HG02642 (cell line): ENCODE measurements around the gene DUSP3.
A peak's percentile ranks its signal among the peaks of the same experiment; 100 is the strongest.

Experiments
- ATAC-seq: cut with Tn5 transposase; IDR thresholded peaks from one replicate; pipeline ENCODE4 v1.9.1; 2021; ENCODE audit warnings: mild to moderate bottlenecking; ENCODE audit not compliant: unreplicated experiment, poor library complexity

DUSP3 gene

DNA sequence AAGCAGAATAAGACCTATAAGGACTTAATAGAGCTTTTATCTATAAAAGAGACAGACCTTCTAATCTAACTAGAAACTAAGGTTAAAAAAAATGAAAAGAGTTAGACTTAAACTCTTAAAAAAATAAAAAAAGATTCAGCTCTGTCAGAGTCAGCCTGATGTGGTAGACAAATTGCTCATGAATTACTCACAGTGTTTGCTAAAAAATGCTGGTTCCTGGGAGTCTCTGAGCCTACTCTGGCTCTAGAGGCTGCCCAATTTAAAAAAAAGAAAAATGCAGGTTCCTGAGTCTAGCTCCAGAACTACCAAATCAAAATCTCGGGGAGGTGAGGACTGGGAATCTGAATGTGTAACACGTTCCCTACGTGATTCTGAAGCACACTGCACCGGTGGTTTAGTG is 38.2 kb downstream of the DUSP3 start:
- no peak for ATAC-seq

DNA sequence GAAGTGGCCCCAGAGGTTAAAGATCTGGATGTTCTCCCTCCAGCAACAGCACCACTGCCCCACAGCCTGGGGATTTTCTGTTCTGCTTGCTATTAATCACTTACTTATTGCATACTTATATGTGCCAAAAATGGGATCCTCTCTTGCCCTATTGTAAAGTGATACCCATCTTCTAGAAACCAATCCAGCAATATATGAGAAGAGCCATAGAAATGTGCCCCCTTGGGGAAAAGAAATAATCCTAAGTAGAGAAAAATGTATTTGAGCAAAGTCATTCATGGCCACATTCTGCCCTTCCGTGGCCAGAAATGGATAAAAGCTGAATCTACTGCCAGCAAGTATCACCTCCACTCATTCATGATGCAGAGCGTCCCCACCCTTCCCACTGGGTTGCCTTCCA is 41.1 kb downstream of the DUSP3 start:
- no peak for ATAC-seq

DNA sequence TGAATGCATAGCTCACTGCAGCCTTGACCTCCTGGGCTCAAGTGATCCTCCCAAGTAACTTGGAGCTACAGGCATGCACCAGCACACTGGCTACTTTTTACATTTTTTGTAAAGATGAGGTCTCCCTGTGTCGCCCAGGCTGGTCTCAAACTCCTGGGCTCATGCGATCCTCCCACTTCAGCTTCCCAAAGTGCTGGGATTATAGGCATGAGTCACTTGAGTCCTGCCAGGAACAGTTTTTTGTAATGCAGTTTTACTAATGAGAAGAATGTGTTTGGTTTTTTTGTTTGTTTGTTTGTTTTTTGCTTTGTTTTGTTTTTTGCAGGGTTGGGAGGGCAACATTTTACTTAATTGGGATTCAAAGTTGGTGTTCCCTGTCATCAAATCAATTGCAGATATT is 42.4 kb downstream of the DUSP3 start:
- no peak for ATAC-seq

DNA sequence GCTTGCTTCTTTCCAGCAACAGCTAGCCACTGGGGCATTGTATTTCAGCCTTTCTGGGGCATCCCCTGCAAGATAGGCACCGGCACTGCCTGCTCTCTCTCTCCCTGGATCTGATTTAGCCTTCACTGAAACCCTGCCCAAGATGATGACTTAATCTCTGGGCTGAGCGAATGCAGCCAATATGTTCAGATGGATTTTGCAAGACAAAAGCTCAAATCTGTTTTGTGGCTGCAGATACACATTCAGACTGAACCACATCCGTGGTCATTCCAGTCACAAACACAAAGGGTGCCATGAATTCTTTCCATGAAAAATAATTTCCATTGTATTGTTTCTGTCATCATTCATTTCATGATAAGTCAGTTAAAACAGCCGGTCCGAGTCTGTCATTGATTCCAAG is 44.4 kb downstream of the DUSP3 start:
- ATAC-seq: no peak

DNA sequence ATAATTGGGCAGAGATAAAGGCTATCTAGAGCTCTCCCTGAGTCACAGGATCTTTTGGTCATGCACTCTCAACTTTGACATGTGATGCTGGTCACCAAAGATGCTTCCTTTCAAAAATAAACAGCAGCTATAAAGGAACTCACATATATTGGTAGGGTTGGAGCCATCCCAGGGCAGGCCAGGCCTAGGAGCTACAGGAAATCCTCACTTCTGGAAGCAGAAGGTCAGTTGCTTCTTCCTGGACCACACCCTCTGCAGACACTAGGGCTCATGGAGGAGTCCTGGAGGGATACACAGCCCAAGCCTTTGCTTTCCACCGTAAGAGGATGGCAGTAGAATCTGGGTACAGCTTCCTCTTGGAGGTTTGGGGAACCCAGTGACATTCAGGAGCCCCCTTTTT is 44.8 kb downstream of the DUSP3 start:
- ATAC-seq: no peak

DNA sequence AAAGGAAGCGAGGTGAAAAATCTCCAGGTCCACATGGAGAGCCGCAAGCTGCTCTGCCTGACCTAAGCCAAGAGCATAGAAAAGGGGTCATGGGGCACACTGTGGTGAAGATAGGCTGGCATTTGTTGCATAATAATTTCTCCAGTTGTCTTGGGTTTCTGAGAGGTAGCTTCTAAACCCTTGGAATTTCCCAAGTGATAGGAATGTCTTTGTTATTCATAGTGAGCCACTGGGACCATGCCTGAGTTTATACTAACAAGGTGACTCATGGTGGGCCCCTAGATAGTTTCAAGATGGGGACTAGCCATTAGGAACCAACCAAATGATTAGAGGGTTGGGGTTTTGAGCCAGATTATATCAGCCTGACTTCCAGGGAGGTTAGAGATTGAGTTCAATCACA is 45.8 kb downstream of the DUSP3 start:
- ATAC-seq: no peak

DNA sequence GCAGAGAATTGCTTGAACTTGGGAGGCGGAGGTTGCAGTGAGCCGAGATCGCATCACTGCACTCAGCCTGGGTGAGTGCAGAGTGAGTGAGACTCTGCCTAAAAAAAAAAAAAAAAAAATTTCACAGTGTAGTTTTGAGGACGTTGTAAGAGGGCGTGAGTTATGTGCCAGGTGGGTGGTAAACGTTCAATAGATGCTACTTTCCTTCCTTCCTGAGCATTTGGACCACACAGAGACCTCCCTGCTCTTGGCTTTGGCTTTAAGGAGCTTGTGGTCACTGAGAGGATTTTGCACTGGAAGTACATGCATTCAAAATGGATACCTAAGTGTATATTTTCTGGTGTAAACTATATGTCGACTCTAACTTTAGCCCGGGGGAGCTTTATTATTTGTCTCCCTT is 50.7 kb downstream of the DUSP3 start:
- ATAC-seq: no peak

DNA sequence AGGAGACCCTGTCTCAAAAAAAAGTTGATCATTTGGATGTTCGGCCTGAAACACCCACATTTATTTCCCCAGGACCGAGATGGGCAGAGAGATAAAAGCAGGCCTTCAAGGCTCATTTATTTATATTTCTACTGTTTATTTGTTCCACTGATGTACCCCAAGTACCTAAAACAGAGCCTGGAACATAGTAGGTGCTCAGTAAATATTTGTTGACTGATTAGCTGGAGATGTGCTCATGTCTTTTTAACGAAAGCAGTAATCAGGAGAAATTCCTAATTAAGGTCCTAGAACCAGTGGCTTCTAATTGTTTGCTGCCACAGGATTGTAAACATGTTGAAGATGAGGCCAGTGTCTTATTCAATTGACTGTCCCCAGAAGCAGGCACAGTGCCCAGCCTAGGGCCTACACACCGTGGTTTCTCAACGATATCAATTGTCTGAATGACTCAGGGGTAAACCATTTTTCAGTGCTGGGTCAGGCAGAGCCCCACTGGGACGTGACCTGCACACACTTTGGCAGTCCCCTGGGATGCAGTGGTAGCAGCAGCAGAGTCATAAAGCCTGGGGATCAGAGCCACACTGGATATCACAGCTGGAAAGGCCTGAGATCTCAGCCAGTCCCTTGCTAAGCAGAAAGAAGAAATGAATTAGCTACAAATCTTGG is 54.9 kb downstream of the DUSP3 start:
- no peak for ATAC-seq

DNA sequence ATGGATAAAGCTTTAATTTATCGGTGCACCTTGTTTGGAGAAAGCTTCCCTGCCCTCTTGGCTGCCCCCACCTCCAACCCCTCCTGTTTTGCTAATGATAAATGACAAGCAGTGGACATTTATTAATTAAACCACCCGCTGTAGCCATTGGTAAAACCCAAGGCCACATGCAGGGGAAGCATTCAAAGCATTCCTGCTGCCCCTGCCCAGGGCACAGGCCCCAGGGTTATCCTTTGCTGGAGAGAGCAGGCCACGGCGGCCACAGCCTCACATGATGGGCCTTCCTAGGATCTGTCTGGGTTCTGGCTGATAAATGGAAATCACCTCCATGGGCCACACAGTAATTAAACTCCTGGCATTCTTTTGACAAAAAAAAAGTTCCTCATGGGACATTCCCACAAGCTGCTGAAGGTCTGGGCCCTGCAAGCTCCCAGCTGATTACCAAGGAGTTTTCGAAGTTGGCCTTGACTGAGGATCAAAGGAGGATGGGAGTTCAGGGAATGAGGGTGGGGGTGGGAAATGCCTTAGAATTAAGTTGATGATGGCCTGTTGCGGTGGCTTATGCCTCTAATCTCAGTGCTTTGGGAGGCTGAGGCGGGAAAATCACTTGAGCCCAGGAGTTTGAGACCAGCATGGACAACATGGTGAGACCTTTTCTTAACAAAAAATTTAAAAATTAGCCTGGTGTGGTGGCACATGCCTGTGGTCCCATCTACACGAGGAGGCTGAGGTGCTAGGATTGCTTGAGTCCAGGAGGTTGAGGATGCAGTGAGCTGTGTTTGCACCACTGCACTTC is 55.7 kb downstream of the DUSP3 start:
- ATAC-seq: no peak

DNA sequence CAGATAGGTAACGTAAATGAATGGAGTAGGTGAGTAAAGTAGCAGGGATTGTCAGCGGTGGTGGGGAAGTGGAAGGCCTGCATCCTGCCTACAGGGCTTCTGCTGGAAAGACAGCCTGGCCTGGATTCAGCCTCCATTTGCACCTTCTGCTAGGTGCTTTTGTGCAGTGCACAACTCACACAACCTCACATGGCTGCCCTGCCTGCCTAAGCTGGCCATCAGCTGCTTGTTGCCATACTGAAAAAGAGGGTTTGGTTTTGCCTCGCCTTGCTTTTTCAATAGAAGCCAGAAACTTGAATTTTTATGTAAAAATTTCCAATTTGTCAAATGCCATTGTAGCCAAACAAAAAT is 56.5 kb downstream of the DUSP3 start:
- ATAC-seq: no peak

DNA sequence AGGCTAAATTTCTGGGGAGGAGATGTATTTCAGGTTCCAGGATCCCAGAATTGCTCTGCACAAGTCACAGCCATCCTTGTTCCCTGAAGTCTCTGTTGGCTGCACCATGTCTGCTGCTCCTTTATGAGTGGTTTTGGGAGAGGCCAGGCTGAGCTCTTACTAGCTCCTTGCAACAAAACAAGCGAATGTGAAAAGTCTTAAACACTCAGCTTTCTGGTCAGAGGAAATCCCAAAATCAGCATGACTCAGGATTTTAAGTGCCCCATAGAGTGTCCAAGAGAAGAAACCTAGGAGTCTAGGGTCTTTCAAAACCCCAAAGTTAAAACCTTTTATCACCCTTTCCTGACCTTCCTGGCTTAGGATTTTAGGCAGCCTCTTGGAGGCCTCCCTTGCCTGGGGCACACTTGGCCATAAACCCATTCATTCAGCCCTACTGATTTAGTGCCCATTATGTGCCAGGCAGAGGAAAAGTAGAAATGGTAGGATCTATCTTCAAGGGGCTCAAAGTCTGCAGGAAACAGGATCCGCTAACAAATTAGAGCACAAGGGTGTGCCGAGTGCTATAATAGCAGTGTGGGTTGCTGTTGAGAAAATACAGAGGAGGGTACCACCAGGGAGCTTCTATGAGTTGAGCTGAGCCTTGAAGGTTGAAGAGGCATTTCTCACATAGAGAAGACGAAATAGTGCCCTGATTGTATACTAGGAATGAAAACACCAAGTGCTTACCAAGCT is 57.1 kb downstream of the DUSP3 start:
- ATAC-seq: no peak

DNA sequence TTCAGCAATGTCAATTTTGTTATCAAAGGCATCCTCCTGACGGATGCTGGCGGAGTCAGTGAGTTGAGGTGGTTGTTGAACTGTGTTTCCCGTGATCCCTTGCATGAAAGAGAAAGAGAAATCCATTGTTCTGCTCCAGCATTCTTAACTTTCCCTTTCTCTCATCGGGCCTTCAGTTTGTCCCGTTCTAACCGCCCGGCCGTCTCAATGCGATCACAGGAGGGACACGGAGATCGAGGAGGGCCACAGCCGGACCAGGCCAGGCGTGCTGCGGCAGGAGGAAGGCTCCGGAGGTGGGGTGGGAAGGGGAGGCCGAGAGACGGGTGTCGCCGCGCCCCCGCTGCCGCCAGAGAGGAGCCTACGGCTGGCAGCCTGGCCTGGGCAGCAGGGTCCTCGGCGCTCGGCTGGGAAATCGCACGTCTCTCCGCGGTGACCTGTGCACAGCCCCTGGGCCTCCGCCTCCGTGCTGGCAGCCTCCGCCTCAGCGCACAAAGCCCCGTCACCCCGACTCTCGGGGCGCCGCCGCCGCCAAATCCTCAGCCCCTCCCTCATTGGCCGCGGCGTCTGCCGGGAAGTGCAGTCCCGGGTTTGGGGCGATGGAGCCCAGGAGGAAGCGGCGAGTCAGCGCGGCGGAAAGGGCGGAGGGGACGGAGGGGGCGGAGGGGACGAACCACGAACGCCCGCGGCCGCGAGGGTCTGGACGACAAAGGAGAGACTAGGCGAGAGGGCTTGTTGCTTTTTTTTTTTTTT is 58.3 kb downstream of the DUSP3 start:
- peak; percentile 72 for ATAC-seq

DNA sequence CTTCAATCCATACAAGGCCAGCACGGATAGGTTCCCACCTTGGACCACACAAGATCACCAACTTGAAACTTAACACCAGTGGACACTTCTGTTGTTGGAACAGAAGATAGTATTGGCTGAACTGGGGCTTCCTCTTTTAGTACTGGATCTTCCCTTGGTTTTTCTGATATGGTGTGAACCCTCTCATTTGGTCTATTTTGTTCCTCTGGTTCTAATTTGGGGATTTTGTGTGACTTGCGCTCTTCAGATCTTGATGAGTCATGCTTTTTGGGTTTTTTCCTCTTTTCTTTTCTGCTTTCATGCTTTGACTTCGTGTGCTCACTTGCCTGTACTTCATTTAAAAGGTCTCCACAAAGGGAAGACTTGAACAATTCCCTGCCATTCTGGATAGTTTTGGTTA is 59.2 kb downstream of the DUSP3 start:
- ATAC-seq: no peak

DNA sequence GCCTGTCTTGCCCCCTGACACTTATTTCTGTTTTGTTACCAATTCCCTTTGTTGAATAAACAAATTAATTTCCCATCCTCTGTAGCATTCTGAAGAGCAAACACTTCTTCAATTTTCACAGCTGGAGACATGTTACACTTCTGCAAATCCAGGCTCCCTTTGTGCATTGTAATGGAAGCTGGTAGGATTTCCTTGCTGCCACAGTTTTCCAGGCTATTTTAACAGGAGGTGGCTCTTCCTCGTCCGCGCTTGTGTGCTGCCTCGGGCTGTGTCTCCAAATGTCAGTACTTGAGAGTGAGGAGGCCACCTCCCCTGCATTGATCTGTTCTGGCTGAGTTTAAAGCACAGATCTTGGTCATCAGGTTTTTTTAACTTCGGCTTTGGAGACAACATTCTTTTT is 60.2 kb downstream of the DUSP3 start:
- no peak for ATAC-seq

DNA sequence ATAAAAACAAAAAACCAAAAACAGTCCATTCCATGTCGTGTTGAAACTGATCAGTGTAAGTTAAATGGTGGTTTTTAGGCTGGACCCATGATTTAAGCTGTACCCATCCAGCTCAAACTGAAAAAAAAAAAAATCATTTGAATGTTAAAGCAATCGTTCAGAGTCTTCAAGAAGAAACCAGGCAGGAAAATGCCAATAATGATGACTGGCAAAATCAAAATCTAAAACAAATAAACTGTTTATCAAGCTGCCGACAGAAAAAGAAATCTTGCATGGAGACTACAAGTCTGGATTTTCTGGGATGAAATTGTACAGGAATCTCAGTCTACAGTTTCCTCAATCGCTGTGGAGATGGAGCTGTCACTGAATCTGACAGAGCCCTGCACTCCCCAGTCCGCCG is 60.9 kb downstream of the DUSP3 start:
- no peak for ATAC-seq
